Right hindlimb (tissue), 1 donor: ENCODE measurements around the gene SATB2.

ENCODE experiments used
- DNase-seq: peaks from one replicate; pipeline ENCODE4 v3.0.0-alpha.2; 2018

Gene SATB2

GRCh38 chr2:199315299-199316179, 142.2 kb downstream of the SATB2 start:
- no peak for DNase-seq

DNA sequence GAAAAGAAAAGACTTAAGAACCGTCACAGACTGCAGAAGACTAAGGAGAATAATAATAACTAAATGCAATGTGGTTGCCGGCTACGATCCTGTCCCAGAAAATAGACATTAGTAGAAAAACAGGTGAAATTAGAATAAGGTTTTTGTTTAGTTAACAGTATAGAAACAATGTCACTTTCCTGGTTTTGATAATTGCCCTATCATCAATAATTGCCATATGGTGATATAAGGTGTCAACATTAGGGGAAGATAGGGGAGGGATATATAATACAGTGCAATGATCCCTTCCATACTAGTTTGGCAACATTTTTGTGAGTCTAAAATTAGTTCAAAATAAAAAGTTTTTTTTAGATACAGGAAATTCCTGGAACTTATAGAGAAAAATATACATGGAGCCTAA, 144.8 kb downstream of the SATB2 start:
- DNase-seq = no peak

- no peak for DNase-seq
Observed at GRCh38 chr2:199310771-199311585, 146.8 kb downstream of the SATB2 start.

DNA sequence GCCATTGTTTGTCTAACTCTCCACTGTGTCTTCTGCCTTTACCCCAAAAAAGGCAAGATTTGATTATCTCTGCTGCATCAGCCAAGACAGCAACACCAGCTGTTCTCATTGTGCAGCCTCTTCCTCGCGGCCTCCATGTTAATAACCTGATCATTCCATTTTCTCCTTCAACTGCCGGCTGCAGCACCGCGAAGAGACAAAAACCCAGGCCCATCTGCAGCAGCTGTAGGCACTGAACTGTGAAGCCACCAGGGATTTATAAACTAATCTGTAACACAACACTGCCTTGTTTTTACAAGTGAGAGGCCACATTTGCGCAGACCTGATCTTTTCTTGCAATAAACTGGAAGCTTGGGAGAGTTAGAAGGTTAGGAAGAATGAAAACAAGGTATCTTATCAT, 147.8 kb downstream of the SATB2 start:
- DNase-seq = peak; percentile 69

DNA sequence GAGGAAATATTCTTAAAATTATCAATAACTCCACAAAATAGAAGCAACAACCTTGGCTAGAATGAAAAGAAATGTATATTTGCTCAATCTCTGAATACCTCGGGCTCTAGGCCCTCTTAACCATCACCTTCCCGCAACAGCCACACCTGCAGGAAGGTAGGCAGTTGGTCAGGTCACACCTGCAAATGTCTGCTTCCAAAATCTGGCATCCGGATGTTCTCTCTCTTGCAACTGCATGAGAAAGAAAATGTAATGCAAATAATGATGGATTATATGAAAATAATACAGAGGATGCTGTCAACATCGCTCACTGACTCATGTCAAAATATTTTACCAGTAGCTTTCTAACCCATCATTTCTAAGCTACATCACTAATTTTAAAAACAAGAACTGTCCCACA, 148.3 kb downstream of the SATB2 start:
- DNase-seq = no peak

DNA sequence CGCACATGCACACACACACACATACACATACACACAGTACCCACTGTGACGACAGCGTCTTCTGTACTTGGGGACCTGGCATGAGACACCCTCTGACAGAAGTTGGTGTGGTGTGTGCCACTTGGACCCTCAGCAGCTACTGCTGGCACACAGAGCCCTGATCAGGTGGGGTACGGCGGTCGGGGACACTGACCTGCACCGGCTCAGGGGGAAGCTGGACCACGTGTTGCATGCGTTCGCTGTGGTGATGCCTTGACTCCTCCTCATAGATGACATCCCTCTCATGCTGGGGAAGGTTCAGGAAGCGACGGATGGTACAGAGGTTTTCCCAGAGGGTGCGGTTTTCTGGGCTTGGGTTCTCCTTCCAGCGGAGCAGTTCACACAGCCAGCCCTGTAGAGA, 149.2 kb downstream of the SATB2 start:
- DNase-seq = no peak

DNA sequence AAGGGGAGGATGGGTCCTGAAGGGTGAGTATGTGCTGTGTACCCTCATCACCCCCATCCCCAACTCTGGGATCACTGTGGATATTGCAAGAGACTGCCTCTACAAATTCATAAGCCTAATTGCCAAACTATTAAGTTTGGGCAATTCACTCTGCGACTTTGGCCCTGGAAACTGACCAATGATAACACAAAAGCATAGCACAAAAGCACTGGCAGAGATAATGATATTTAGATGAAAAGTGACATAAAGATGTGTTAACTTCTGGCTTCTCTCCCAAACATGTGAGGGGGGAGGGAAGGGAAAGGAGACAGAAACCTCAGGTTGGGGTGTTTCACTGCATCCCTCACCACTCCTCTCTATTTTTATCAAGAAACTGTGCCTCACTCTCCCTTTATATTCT, 150.3 kb downstream of the SATB2 start:
- DNase-seq = no peak

DNA sequence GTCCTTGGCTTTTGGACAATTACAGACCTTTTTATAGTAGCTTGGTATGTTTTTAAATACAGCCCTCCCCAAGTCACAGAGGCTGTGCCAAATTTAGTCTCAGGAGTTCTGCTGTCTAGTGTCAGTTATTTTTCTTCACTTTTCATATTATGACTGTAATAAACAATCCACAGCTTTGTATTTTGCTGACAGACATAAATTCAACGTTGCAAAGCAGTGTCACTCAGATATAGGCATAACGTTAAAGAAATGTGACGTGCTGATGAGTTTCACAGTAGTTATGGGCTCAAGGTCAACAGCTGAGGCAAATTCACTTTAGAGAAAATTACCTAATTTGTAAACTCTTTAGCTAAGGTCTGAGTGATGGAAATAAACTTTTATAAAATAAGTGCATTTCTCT, 151.6 kb downstream of the SATB2 start:
- no peak for DNase-seq

GRCh38 chr2:199303728-199304177, 154.0 kb downstream of the SATB2 start:
- peak; percentile 17 for DNase-seq

- DNase-seq = no peak
Observed at GRCh38 chr2:199302851-199303250, 154.9 kb downstream of the SATB2 start.

- no peak for DNase-seq
Observed at GRCh38 chr2:199288424-199288823, 169.3 kb downstream of the SATB2 start.

DNA sequence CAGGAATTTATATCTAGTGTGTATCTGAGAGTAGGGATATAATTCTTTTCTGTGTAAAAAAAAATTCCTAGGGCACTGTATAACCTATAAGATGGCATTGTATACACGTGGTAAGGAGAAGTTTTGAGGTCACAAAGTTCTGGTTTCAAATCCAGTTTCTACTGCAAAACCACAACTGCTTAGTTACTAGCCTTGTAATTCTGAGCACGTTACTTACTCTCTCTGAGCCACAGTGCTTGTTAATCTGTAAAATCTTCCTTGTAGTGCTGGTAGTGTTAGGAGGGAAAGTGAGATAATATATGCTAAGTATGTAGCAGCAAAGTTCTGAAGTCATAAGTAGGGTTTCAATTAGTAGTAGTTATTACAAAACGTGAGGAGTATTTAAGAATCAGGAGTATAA, 175.4 kb downstream of the SATB2 start:
- no peak for DNase-seq

GRCh38 chr2:199279146-199279545, 178.6 kb downstream of the SATB2 start:
- DNase-seq = no peak

- DNase-seq = no peak
Observed at GRCh38 chr2:199278099-199278498, 179.6 kb downstream of the SATB2 start.

DNA sequence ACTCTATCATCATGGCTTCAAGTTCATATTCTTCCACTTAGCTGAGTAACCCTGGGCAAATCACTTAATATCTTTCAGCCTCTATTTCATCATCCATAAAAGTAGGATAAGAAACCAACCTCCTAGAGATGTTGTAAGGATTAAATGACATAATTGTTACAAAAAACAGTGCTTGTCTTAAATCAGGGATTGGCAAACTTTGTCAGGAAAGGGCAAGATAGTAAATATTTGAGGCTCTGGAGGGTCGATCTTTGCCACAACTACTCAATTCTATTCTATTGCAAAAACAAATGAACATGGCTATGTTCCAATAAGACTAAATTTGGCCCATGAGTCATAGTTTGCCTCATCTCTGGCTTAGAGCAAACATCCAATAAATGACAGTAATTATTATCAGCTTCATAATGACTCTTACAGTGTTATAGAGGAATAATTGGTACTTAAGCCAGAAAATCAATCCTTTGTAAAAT, 184.7 kb downstream of the SATB2 start:
- DNase-seq = no peak

- no peak for DNase-seq
Observed at GRCh38 chr2:199261936-199262335, 195.8 kb downstream of the SATB2 start.

- no peak for DNase-seq
Observed at GRCh38 chr2:199261239-199261638, 196.5 kb downstream of the SATB2 start.

DNA sequence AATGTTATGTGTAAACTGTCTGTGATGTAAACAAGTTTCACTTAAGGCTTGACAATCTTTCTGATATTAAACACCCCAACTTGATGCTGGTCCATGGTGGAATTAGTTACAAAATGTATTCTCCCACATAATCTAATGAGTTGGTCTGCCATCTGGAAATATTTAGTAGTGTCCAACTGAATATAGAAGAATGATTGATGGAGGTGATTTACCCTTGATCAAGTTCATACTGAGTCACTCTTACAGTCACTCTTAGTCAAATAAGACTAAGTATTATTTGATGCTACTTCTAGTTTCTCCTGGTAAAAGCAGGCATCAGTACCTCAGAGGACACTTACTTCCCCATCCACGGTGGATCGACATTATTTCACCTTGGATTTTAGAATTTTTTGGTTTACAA, 198.1 kb downstream of the SATB2 start:
- DNase-seq = no peak

GRCh38 chr2:199258291-199258690, 199.4 kb downstream of the SATB2 start:
- DNase-seq = no peak

GRCh38 chr2:199257261-199258224, 200.2 kb downstream of the SATB2 start:
- DNase-seq = no peak

GRCh38 chr2:199230091-199230490, 227.6 kb downstream of the SATB2 start:
- no peak for DNase-seq
